A673 (cell line): ENCODE results near the gene ATP6V1F.

ENCODE experiments used
- EZH2 ChIP-seq: fragments of 200-600 bp; sonication (generic); IDR thresholded peaks from 2 replicates; pipeline ENCODE4 v1.6.1; 2017; ENCODE audit warnings: borderline replicate concordance, low read depth, mild to moderate bottlenecking, mixed read lengths, antibody characterized with exemption, low read length; ENCODE audit not compliant: poor library complexity, severe bottlenecking
- TF ChIP-seq, protein P1 (sequence below): fragments of 300-800, 200-600 bp; sonication (generic); conservative IDR thresholded peaks from 2 replicates; pipeline ENCODE4 v1.5.1; 2017; ENCODE audit warnings: low read depth, mild to moderate bottlenecking, antibody characterized with exemption, low read length, moderate library complexity, mixed read lengths

DNA sequence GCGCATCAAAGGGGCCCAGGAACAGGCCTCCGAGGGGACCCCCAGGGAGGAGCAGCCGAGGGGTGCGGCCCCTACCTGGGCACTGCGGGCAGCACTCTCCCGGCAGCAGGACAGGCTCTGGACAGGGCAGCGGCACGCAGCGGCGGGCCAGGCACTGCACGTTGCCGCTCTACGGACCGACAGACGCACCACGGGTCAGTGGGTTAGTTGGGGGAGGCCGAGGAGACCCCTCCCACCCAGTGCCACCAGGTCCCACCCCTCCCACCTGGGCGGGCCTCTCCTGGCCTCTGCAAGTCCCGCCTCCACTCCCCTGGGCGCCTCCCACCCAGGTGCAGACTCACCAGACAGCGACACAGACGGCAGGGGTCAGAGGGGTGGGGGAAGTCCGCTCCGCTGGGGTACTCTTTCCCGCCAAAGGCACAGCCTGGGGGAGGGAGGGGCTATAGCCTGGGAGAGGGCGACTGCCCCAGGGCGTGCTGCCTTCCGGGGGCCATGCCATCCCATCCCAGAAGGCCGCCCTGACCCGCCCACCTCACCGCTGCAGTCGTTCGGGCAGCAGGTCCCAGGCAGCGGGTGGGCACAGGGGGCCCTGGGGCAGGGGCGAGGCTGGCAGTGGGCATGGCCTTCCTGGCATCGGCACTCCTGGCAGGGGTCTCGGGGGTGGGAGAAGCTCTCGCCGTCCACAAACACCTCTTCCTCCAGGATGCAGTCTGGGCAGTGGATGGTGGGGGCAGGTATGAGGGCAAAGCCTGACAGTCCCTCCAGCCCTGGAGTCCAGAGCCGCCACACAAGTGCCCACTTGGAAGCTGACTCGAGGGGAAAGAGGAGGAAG lies 28.7 kb downstream of the ATP6V1F start:
- TF ChIP-seq, protein P1, sequence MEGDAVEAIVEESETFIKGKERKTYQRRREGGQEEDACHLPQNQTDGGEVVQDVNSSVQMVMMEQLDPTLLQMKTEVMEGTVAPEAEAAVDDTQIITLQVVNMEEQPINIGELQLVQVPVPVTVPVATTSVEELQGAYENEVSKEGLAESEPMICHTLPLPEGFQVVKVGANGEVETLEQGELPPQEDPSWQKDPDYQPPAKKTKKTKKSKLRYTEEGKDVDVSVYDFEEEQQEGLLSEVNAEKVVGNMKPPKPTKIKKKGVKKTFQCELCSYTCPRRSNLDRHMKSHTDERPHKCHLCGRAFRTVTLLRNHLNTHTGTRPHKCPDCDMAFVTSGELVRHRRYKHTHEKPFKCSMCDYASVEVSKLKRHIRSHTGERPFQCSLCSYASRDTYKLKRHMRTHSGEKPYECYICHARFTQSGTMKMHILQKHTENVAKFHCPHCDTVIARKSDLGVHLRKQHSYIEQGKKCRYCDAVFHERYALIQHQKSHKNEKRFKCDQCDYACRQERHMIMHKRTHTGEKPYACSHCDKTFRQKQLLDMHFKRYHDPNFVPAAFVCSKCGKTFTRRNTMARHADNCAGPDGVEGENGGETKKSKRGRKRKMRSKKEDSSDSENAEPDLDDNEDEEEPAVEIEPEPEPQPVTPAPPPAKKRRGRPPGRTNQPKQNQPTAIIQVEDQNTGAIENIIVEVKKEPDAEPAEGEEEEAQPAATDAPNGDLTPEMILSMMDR, result no peak
- no peak for TF ChIP-seq EZH2
